Measurements from ENCODE around the gene BIN1.

The BIN1 gene

GRCh38 chr2:127146820-127147502 lies 40.0 kb upstream of the BIN1 start:
- Histone ChIP-seq H4K20me1 (ENCODE audit: insufficient read depth, low read length) (no peaks in the 10 kb centered on the region), H3K9me3 (ENCODE audit: insufficient read depth, low read length, severe bottlenecking) (no peaks in the 10 kb centered on the region), H3K27me3 (ENCODE audit: insufficient read depth, low read length, poor library complexity) (peaks cover 13% of the 10 kb centered on the region), H3K4me3 (ENCODE audit: low read depth in 1 of 2, low read length in 2 of 2) (no peak overlapping the region), H3K9ac (ENCODE audit: low read depth, low read length) (no peak overlapping the region), H3K4me1 (ENCODE audit: insufficient read depth, low read length) (no peaks in the 10 kb centered on the region), H2AFZ (ENCODE audit: low read depth, low read length) (no peak overlapping the region), H3K79me2 (ENCODE audit: insufficient read depth, low read length) (no peaks in the 10 kb centered on the region), H3K27ac (ENCODE audit: low read length) (no peak overlapping the region), H3K4me2 (ENCODE audit: insufficient read depth, low read length) (no peak overlapping the region), H3K36me3 (ENCODE audit: insufficient read depth, low read length) (no peaks in the 10 kb centered on the region)
- TF ChIP-seq CTCF (IDR thresholded peaks at IDR 0.05; ENCODE audit: borderline replicate concordance, extremely low read depth, low read length, poor library complexity, severe bottlenecking) = no peak
- no peak for TF ChIP-seq EZH2 (IDR thresholded peaks at IDR 0.05; ENCODE audit: borderline replicate concordance, low read depth, low read length, severe bottlenecking)
- DNase-seq = no peak
- no peak for ATAC-seq (ENCODE audit: insufficient read depth, low read depth)

GRCh38 chr2:127146071-127146725 lies 39.2 kb upstream of the BIN1 start:
- no peak overlapping the region for H3K27ac ChIP-seq (ENCODE audit: low read length)

GRCh38 chr2:127145280-127145895 lies 38.4 kb upstream of the BIN1 start:
- H3K36me3 ChIP-seq (ENCODE audit: insufficient read depth, low read length) = no peaks in the 10 kb centered on the region
- H3K27ac ChIP-seq (ENCODE audit: low read length) = no peak overlapping the region
- no peak overlapping the region for H3K9ac ChIP-seq (ENCODE audit: low read depth, low read length)
- H3K79me2 ChIP-seq (ENCODE audit: insufficient read depth, low read length) = no peaks in the 10 kb centered on the region
- TF ChIP-seq CTCF (IDR thresholded peaks at IDR 0.05; ENCODE audit: borderline replicate concordance, extremely low read depth, low read length, poor library complexity, severe bottlenecking) (no peak), EZH2 (IDR thresholded peaks at IDR 0.05; ENCODE audit: borderline replicate concordance, low read depth, low read length, severe bottlenecking) (no peak)
- no peaks in the 10 kb centered on the region for H3K9me3 ChIP-seq (ENCODE audit: insufficient read depth, low read length, severe bottlenecking)
- no peak for DNase-seq
- no peak overlapping the region for H3K4me2 ChIP-seq (ENCODE audit: insufficient read depth, low read length)
- no peak overlapping the region for H2AFZ ChIP-seq (ENCODE audit: low read depth, low read length)
- no peak for ATAC-seq (ENCODE audit: insufficient read depth, low read depth)
- no peaks in the 10 kb centered on the region for H4K20me1 ChIP-seq (ENCODE audit: insufficient read depth, low read length)
- H3K27me3 ChIP-seq (ENCODE audit: insufficient read depth, low read length, poor library complexity) = peaks cover 21% of the 10 kb centered on the region
- H3K4me1 ChIP-seq (ENCODE audit: insufficient read depth, low read length) = no peaks in the 10 kb centered on the region
- H3K4me3 ChIP-seq (ENCODE audit: low read depth in 1 of 2, low read length in 2 of 2) = no peak overlapping the region

More at GRCh38 chr2:127146071-127146725, 39.2 kb upstream of the BIN1 start:
- Histone ChIP-seq H3K36me3 (ENCODE audit: insufficient read depth, low read length) (no peaks in the 10 kb centered on the region), H3K79me2 (ENCODE audit: insufficient read depth, low read length) (no peaks in the 10 kb centered on the region), H3K4me2 (ENCODE audit: insufficient read depth, low read length) (no peak overlapping the region), H3K27me3 (ENCODE audit: insufficient read depth, low read length, poor library complexity) (peaks cover 16% of the 10 kb centered on the region), H4K20me1 (ENCODE audit: insufficient read depth, low read length) (no peaks in the 10 kb centered on the region), H3K4me1 (ENCODE audit: insufficient read depth, low read length) (no peaks in the 10 kb centered on the region), H3K4me3 (ENCODE audit: low read depth in 1 of 2, low read length in 2 of 2) (no peak overlapping the region), H2AFZ (ENCODE audit: low read depth, low read length) (no peak overlapping the region), H3K9me3 (ENCODE audit: insufficient read depth, low read length, severe bottlenecking) (no peaks in the 10 kb centered on the region), H3K9ac (ENCODE audit: low read depth, low read length) (no peak overlapping the region)
- no peak for ATAC-seq (ENCODE audit: insufficient read depth, low read depth)
- DNase-seq = no peak
- TF ChIP-seq CTCF (IDR thresholded peaks at IDR 0.05; ENCODE audit: borderline replicate concordance, extremely low read depth, low read length, poor library complexity, severe bottlenecking) = no peak
- TF ChIP-seq EZH2 (IDR thresholded peaks at IDR 0.05; ENCODE audit: borderline replicate concordance, low read depth, low read length, severe bottlenecking) = no peak

Data from DND-41 (cell line).